Natural killer cell (primary cell): ENCODE data around the gene RTN4R. TPM values are rescaled to one million over a fixed set of nuclear protein-coding genes. Genes with fewer than 3 reads are reported as not detected.
"Not testable (repeated sequence)": the region's sequence is repeated elsewhere in the genome, so short reads cannot be mapped to it uniquely, and the experiment has no call there.

Source experiments
- ATAC-seq, 3 donors: fragments of 150-1000 bp in 2 of 3; fragments of 200-7000 bp in 1 of 3; cut with Tn5 transposase; 1 replicate in 1 of 3; 2 replicates in 2 of 3; pipeline ENCODE4 v1.10.0; 2021; ENCODE audit warnings: mild to moderate bottlenecking in 2 of 3, moderate library complexity in 2 of 3
- DNase-seq, 2 donors: peaks; one replicate each; pipeline versions ENCODE4 v3.0.0 to v3.0.0-alpha.2; 2013 to 2021; ENCODE audit warnings: mixed read lengths in 1 of 2
- H3K27ac ChIP-seq: one replicate; pipeline ENCODE4 v1.5.1; 2013; ENCODE audit warnings: mild to moderate bottlenecking, low read length
- H3K27me3 ChIP-seq: one replicate; pipeline ENCODE4 v1.6.1; 2013; ENCODE audit warnings: low read length; ENCODE audit not compliant: control insufficient read depth, insufficient read depth
- H3K36me3 ChIP-seq: one replicate; pipeline ENCODE4 v1.6.1; 2013; ENCODE audit warnings: low read length; ENCODE audit not compliant: control insufficient read depth, insufficient read depth
- H3K4me1 ChIP-seq: one replicate; pipeline ENCODE4 v1.6.1; 2013; ENCODE audit warnings: low read length; ENCODE audit not compliant: control insufficient read depth, insufficient read depth
- H3K4me3 ChIP-seq: one replicate; pipeline ENCODE4 v1.5.1; 2013; ENCODE audit warnings: low read length
- H3K9me3 ChIP-seq: one replicate; pipeline ENCODE4 v1.6.1; 2013; ENCODE audit warnings: low read length; ENCODE audit not compliant: control insufficient read depth, insufficient read depth
- H3K27ac Mint-ChIP-seq, 2 donors: one replicate each; pipeline ENCODE4 v1.8.0; 2022; ENCODE audit warnings: mild to moderate bottlenecking in 2 of 2, mixed read lengths in 2 of 2, moderate library complexity in 1 of 2
- H3K27me3 Mint-ChIP-seq, 2 donors: one replicate each; pipeline ENCODE4 v1.8.0; 2022; ENCODE audit warnings: low read depth in 2 of 2, mixed read lengths in 2 of 2
- H3K36me3 Mint-ChIP-seq: one replicate; pipeline ENCODE4 v1.8.0; 2022; ENCODE audit warnings: mixed read lengths
- H3K4me1 Mint-ChIP-seq, 2 donors: one replicate each; pipeline ENCODE4 v1.8.0; 2022; ENCODE audit warnings: mixed read lengths in 2 of 2
- H3K4me3 Mint-ChIP-seq: one replicate; pipeline ENCODE4 v1.8.0; 2022; ENCODE audit warnings: mild to moderate bottlenecking, moderate library complexity, mixed read lengths
- H3K9me3 Mint-ChIP-seq, 2 donors: one replicate each; pipeline ENCODE4 v1.8.0; 2022; ENCODE audit warnings: mixed read lengths in 2 of 2
- whole genome bisulfite sequencing: methylation state at CpG from one replicate; pipeline ENCODE4 v1.1.7; 2013; ENCODE audit warnings: missing lambda C conversion rate; ENCODE audit not compliant: insufficient coverage; 5-methylcytosine and 5-hydroxymethylcytosine counted together
- intact Hi-C: fragments of 100-400 bp; cut with micrococcal nuclease; formaldehyde crosslinking; loops from one replicate; pipeline ENCODE4 v1.14.2; 2022
- total RNA-seq, 4 donors: library from RNA; stranded (reverse); fragments of 120-200 nt in 1 of 4; gene quantifications; one replicate each; pipeline versions ENCODE4 v1.2.3 to v1.2.4, GENCODE V29; 2013 to 2022
- TF ChIP-seq, protein P1 (sequence below): fragments of 200-600 bp; IDR thresholded peaks from one replicate; pipeline ENCODE4 v1.8.0; 2022; ENCODE audit warnings: antibody characterized with exemption

Gene RTN4R
- total RNA-seq, 3 donors from 2014 or later (not counting 1 experiment from before 2014, with no cell fraction given) = 1.2 to 2.9 (median 1.6) TPM

GRCh38 chr22:20283674-20284066 is 15.6 kb upstream of the RTN4R start:
- Histone ChIP-seq H3K36me3 (no peaks in the 10 kb centered on the region), H3K4me3 (no peak overlapping the region), H3K4me1 (no peaks in the 10 kb centered on the region), H3K27ac (no peak overlapping the region), H3K9me3 (no peaks in the 10 kb centered on the region), H3K27me3 (no peaks in the 10 kb centered on the region)
- Mint-ChIP-seq H3K27ac (no peak overlapping the region), H3K27me3 (no peaks in the 10 kb centered on the region), H3K9me3 (no peaks in the 10 kb centered on the region), H3K4me3 (no peak overlapping the region), H3K36me3 (no peaks in the 10 kb centered on the region), H3K4me1 (no peaks in the 10 kb centered on the region)
- ATAC-seq (no peak), DNase-seq (no peak)
- WGBS = 86% methylated on average over 5 of the region's 5 CpGs
- intact Hi-C loops = no loop called here
- TF ChIP-seq, protein P1, sequence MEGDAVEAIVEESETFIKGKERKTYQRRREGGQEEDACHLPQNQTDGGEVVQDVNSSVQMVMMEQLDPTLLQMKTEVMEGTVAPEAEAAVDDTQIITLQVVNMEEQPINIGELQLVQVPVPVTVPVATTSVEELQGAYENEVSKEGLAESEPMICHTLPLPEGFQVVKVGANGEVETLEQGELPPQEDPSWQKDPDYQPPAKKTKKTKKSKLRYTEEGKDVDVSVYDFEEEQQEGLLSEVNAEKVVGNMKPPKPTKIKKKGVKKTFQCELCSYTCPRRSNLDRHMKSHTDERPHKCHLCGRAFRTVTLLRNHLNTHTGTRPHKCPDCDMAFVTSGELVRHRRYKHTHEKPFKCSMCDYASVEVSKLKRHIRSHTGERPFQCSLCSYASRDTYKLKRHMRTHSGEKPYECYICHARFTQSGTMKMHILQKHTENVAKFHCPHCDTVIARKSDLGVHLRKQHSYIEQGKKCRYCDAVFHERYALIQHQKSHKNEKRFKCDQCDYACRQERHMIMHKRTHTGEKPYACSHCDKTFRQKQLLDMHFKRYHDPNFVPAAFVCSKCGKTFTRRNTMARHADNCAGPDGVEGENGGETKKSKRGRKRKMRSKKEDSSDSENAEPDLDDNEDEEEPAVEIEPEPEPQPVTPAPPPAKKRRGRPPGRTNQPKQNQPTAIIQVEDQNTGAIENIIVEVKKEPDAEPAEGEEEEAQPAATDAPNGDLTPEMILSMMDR = no peak

DNA sequence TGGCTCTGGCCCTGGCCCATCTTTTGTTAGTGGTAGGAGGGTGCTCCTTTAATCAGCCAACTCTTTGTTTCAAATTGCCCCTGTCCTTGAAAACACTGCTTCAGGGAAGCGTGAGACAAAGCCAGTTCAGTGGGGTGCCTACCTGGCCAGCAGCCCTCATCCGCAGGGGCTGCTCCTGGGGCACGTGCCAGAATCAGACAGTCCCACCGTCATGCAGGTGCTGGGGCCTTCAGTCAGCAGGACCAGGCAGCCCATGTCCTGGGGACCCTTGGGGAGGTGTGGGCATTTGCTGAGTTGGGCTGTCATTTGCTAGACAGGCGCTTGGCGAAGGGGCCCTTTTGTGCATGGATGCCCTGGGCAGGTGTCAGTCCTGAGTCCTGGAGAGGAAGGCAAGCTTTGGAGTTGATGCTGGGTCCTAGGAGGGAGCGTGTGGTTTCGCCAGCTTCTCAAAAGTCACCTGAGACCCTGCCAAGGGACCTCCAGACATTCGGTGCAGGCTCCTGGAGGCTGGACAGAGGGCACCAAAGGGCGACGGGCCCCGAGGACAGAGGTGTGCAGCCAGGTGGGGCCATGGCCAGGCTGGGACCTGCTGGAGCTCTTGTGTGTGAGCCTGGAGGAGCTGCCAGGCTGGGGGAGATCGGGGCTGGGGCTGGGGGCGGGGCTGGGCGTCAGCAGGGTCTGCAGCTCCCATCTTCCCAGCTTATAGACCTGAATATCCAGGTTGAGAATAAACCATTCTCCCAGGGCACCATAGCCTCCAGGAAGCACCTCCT is 15.0 kb upstream of the RTN4R start:
- intact Hi-C loops = no loop called here

GRCh38 chr22:20281891-20282290 is 13.8 kb upstream of the RTN4R start:
- 86% methylated on average over 12 of the region's 12 CpGs for WGBS
- Histone ChIP-seq H3K27me3 (no peaks in the 10 kb centered on the region), H3K4me1 (no peaks in the 10 kb centered on the region), H3K27ac (no peak overlapping the region), H3K4me3 (no peak overlapping the region), H3K36me3 (no peaks in the 10 kb centered on the region), H3K9me3 (no peaks in the 10 kb centered on the region)
- ATAC-seq = no peak
- Mint-ChIP-seq H3K4me1 (peaks cover 0 to 1% of the 10 kb centered on the region in 2 donors), H3K27me3 (no peaks in the 10 kb centered on the region), H3K4me3 (no peak overlapping the region), H3K27ac (no peak overlapping the region), H3K36me3 (no peaks in the 10 kb centered on the region), H3K9me3 (no peaks in the 10 kb centered on the region)
- DNase-seq = no peak
- intact Hi-C loops = no loop called here
- TF ChIP-seq, protein P1 = no peak

More for the DNA sequence above, 15.0 kb upstream of the RTN4R start:
- Histone ChIP-seq H3K9me3 (no peaks in the 10 kb centered on the region), H3K4me3 (no peak overlapping the region), H3K27ac (no peak overlapping the region), H3K36me3 (no peaks in the 10 kb centered on the region), H3K4me1 (no peaks in the 10 kb centered on the region), H3K27me3 (no peaks in the 10 kb centered on the region)
- ATAC-seq = no peak
- no peak overlapping the region for H3K4me3 Mint-ChIP-seq
- no peaks in the 10 kb centered on the region for H3K4me1 Mint-ChIP-seq
- TF ChIP-seq, protein P1 = no peak
- H3K27ac Mint-ChIP-seq = no peak overlapping the region
- WGBS = 86% methylated on average over 15 of the region's 15 CpGs
- no peaks in the 10 kb centered on the region for H3K27me3 Mint-ChIP-seq
- DNase-seq = no peak
- H3K9me3 Mint-ChIP-seq = no peaks in the 10 kb centered on the region
- no peaks in the 10 kb centered on the region for H3K36me3 Mint-ChIP-seq

DNA sequence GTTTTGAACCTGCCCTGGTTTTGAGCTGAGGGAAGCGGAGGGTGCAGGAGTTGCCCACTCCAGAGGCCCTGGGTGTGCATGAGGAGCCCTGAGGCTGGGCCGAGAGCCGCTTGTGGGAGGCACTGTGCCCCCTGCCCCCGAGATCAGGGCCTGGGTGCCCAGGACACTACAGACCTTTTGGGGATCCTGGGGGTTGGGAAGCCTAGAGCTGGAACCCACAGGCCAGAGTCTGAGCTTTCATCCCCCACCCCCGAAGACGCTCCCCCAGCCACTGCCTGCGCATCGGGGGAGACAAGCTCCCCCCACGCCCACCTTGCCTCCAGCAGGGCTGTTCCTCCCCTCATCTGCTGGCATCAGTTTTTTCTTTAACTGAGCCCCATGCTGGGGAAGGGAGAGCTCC is 13.4 kb upstream of the RTN4R start:
- H3K36me3 ChIP-seq, H3K27ac Mint-ChIP-seq, H3K27ac ChIP-seq, H3K36me3 Mint-ChIP-seq, H3K27me3 Mint-ChIP-seq, H3K4me3 ChIP-seq, H3K4me3 Mint-ChIP-seq, H3K4me1 Mint-ChIP-seq, DNase-seq, H3K27me3 ChIP-seq, H3K4me1 ChIP-seq, H3K9me3 Mint-ChIP-seq, ATAC-seq, H3K9me3 ChIP-seq, intact Hi-C loops: not testable (repeated sequence)
- WGBS = 79% methylated on average over 9 of the region's 9 CpGs
